ENCODE measurements around the gene TM9SF2.

GRCh38 chr13:99470027-99470426 is 31.2 kb upstream of the TM9SF2 start:
- TF ChIP-seq FOSB (CRISPR knock-in tag; IDR thresholded peaks at IDR 0.05) (no peak), CTCF (IDR thresholded peaks at IDR 0.05) (no peak), SMC3 (IDR thresholded peaks at IDR 0.05) (no peak), BHLHE40 (IDR thresholded peaks at IDR 0.05; ENCODE audit: low read depth, low read length) (no peak), POLR2A (IDR thresholded peaks at IDR 0.05; ENCODE audit: low read length) (no peak), JUN (IDR thresholded peaks at IDR 0.05) (no peak), REST (IDR thresholded peaks at IDR 0.05) (no peak)
- TF ChIP-seq, protein P1, sequence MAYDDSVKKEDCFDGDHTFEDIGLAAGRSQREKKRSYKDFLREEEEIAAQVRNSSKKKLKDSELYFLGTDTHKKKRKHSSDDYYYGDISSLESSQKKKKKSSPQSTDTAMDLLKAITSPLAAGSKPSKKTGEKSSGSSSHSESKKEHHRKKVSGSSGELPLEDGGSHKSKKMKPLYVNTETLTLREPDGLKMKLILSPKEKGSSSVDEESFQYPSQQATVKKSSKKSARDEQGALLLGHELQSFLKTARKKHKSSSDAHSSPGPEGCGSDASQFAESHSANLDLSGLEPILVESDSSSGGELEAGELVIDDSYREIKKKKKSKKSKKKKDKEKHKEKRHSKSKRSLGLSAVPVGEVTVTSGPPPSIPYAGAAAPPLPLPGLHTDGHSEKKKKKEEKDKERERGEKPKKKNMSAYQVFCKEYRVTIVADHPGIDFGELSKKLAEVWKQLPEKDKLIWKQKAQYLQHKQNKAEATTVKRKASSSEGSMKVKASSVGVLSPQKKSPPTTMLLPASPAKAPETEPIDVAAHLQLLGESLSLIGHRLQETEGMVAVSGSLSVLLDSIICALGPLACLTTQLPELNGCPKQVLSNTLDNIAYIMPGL (CRISPR knock-in tag; IDR thresholded peaks at IDR 0.05; ENCODE audit: borderline replicate concordance) = no peak
